Measurements from ENCODE around the gene IMPDH1. TPM values are rescaled to one million over a fixed set of nuclear protein-coding genes. Genes with fewer than 3 reads are reported as not detected.

The IMPDH1 gene
- total and polyA plus RNA-seq, 2 donors (not counting 1 experiment from before 2014, with no cell fraction given), result 54.9 to 90.6 TPM

DNA sequence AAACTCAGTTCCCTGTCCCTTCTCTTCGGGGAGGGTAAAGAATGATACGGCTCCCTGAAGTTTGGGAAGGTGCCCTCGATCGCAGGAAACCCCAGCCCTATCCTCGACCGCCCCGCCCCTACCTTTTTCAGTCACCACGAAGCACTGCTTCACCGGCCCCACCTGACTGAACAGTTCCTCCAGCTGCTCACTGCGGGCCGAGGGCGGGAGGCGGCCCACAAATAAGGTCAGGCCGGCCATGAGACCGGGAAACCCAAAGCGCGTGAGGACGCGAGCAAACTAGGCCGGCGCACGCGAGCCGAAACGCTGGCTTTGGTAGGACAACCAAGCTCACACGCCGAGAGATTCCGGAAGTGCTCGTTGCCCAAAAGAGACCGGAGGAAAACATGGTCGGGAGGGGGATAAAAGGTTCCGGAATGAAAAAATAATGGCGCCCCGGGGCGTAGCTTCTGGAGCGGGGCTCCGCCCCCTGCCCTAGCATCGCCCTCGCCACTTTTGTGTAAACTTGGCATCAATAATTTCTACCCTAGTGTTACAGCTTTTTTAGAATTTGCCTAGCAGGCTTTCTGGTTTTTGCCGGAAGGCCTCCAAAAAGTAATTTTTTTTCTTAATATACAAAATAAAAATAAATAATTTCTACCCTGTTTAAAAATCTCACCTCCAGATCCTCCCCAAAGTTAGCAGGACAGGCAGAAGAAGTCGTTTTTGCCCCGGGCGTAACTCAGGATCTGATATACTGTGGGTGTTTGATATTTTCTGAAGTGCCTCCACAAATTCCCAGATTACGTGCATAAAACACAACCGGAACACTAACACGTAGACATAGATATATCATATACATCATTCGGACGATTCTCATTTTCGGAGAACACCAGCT lies 66.0 kb downstream of the IMPDH1 start, which contains the start of gene RBM28:
Gene RBM28 (minus strand): TSS at position 355 of the 877 bp plus-strand sequence. CDS start 115 bp downstream, at position 240.
- under 1% methylated on average over 31 of the region's 49 CpGs for WGBS (ENCODE audit: insufficient coverage)
- ChIA-PET POLR2A (interaction anchor here (0.6 kb wide), 1 partner anchor 14 kb away, joined by 8 read pairs; no protein-coding TSS in a partner anchor), CTCF (interaction anchor here (0.6 to 3.1 kb wide), 11 partner anchors 9 to 130 kb away, joined by 3 to 14 read pairs (median 4); partner anchors contain the start of gene HILPDA)
- H4K20me1 ChIP-seq (ENCODE audit: control insufficient read depth, insufficient read depth, low read length, poor library complexity, severe bottlenecking), result peaks cover 12% of the 10 kb centered on the region
- peak within 1 kb of the TSS; percentile 71 to 76 for H3K27ac ChIP-seq (ENCODE audit: low read length in 2 of 2)
- H3K79me2 ChIP-seq (ENCODE audit: control insufficient read depth, insufficient read depth, low read length), result peaks cover 28% of the 10 kb centered on the region
- Mint-ChIP-seq H3K4me1 (peaks cover 28% of the 10 kb centered on the region), H3K4me3 (peak within 1 kb of the TSS; percentile 98), H3K27ac (peak within 1 kb of the TSS; percentile 96), H3K9me3 (ENCODE audit: insufficient read depth) (no peaks in the 10 kb centered on the region), H3K27me3 (peaks cover 14% of the 10 kb centered on the region)
- peaks cover 0 to 2% (median 0%) of the 10 kb centered on the region in 3 donors for H3K9me3 ChIP-seq (ENCODE audit: control extremely low read depth in 1 of 3, control insufficient read depth in 2 of 3, insufficient read depth in 1 of 3, low read length in 2 of 3)
- H3K36me3 ChIP-seq (replicated peaks in 1 of 2; ENCODE audit: control extremely low read depth in 1 of 2, control insufficient read depth in 1 of 2, extremely low read depth in 1 of 2, insufficient read depth in 2 of 2, low read length in 1 of 2), result peaks cover 0 to 8% of the 10 kb centered on the region in 2 experiments
- DNase-seq (peak; percentile 95), ATAC-seq (ENCODE audit: low read depth) (peak; percentile 95)
- peak within 1 kb of the TSS; percentile 83 for H3K9ac ChIP-seq (ENCODE audit: low read length)
- H3K4me3 ChIP-seq (ENCODE audit: control extremely low read depth in 1 of 5, extremely low read depth in 1 of 5, insufficient read depth in 1 of 5, low read depth in 2 of 5, low read length in 4 of 5), result peak within 1 kb of the TSS; percentile 75 to 91 (median 81)
- H3K4me2 ChIP-seq (replicated peaks; ENCODE audit: low read depth, low read length, poor library complexity, severe bottlenecking), result peak within 1 kb of the TSS; percentile 78
- H3K27me3 ChIP-seq (replicated peaks in 1 of 4; ENCODE audit: control extremely low read depth in 1 of 4, control insufficient read depth in 3 of 4, insufficient read depth in 4 of 4, low read length in 3 of 4), result peaks cover 0 to 11% (median 1%) of the 10 kb centered on the region in 4 experiments
- H2AFZ ChIP-seq (ENCODE audit: insufficient read depth, low read depth, low read length, poor library complexity, severe bottlenecking), result peak within 1 kb of the TSS; percentile 85
- H3K4me1 ChIP-seq (ENCODE audit: control insufficient read depth in 2 of 2, insufficient read depth in 2 of 2, low read length in 2 of 2), result peaks cover 15 to 19% of the 10 kb centered on the region in 2 donors
- TF ChIP-seq, protein P1, sequence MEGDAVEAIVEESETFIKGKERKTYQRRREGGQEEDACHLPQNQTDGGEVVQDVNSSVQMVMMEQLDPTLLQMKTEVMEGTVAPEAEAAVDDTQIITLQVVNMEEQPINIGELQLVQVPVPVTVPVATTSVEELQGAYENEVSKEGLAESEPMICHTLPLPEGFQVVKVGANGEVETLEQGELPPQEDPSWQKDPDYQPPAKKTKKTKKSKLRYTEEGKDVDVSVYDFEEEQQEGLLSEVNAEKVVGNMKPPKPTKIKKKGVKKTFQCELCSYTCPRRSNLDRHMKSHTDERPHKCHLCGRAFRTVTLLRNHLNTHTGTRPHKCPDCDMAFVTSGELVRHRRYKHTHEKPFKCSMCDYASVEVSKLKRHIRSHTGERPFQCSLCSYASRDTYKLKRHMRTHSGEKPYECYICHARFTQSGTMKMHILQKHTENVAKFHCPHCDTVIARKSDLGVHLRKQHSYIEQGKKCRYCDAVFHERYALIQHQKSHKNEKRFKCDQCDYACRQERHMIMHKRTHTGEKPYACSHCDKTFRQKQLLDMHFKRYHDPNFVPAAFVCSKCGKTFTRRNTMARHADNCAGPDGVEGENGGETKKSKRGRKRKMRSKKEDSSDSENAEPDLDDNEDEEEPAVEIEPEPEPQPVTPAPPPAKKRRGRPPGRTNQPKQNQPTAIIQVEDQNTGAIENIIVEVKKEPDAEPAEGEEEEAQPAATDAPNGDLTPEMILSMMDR (IDR thresholded peaks at IDR 0.05), result no peak
- no peak for TF ChIP-seq EZH2 (IDR thresholded peaks at IDR 0.05; ENCODE audit: borderline replicate concordance, insufficient read depth, low read depth, low read length, poor library complexity, severe bottlenecking)
- intact Hi-C loops (cut with micrococcal nuclease), result loop anchor here (5.0 to 10.0 kb wide), 6 partner anchors 64 to 951 kb away; partner anchors contain the start of genes AHCYL2, CALU, HILPDA and IMPDH1

Small RNA genes within 50 kb of the gene (small RNA-seq; reads per million reads assigned to genes)
- not detected for gene AC010655.1 (ENCODE audit: insufficient read length, low read depth, low replicate concordance)
- gene RNU7-27P (ENCODE audit: insufficient read length, low read depth, low replicate concordance), result not detected
- not detected for gene RNU7-54P (ENCODE audit: insufficient read length, low read depth, low replicate concordance)

Other genes starting within 250 kb of the IMPDH1 start
- gene LEP, start 168.7 kb downstream of the IMPDH1 start, total RNA-seq, result not detected in 2 replicates
- gene LEP, start 168.7 kb downstream of the IMPDH1 start, polyA plus RNA-seq, result not detected in 2 replicates
- gene RBM28, start 66.1 kb downstream of the IMPDH1 start, total RNA-seq, result 46.2 and 52.8 TPM in 2 replicates
- gene RBM28, start 66.1 kb downstream of the IMPDH1 start, polyA plus RNA-seq, result 10.7 and 14.2 TPM in 2 replicates
- gene PRRT4, start 48.3 kb downstream of the IMPDH1 start, total RNA-seq, result 0.20 TPM in 1 of 2 replicates, not detected in the other
- 0.04 TPM in 1 of 2 replicates, not detected in the other for gene PRRT4, start 48.3 kb downstream of the IMPDH1 start, polyA plus RNA-seq
- gene HILPDA, start 45.9 kb upstream of the IMPDH1 start, total RNA-seq, result 10.1 and 10.7 TPM in 2 replicates
- gene HILPDA, start 45.9 kb upstream of the IMPDH1 start, polyA plus RNA-seq, result 6.5 and 8.6 TPM in 2 replicates
- gene METTL2B, start 66.8 kb upstream of the IMPDH1 start, total RNA-seq, result 21.6 and 22.7 TPM in 2 replicates
- gene METTL2B, start 66.8 kb upstream of the IMPDH1 start, polyA plus RNA-seq, result 8.9 and 11.5 TPM in 2 replicates

All from B cell (primary cell).